ENCODE data around the gene NDN.
"Not testable (repeated sequence)": the region's sequence is repeated elsewhere in the genome, so short reads cannot be mapped to it uniquely, and the experiment has no call there.

The NDN gene, protein sequence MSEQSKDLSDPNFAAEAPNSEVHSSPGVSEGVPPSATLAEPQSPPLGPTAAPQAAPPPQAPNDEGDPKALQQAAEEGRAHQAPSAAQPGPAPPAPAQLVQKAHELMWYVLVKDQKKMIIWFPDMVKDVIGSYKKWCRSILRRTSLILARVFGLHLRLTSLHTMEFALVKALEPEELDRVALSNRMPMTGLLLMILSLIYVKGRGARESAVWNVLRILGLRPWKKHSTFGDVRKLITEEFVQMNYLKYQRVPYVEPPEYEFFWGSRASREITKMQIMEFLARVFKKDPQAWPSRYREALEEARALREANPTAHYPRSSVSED

DNA sequence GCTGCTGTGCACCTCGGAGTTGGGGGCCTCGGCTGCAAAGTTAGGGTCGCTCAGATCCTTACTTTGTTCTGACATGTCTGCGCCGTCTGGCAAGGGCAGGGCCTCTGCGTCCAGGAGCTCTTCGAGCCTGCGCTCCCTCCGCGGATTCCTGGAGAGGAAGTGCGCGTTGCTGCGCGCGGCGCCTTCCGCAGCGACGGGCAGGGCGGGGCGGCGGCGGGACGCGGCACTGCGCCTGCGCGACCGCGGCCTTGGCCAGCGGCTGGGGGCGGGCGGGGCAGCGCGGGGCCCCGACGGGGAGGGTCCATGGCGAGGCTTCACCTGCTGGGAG lies at the start of gene NDN:
TSS of gene NDN (minus strand) at position 163 of the 328 bp plus-strand sequence. CDS start at position 75, 88 bp downstream.
- no peak for DNase-seq

DNA sequence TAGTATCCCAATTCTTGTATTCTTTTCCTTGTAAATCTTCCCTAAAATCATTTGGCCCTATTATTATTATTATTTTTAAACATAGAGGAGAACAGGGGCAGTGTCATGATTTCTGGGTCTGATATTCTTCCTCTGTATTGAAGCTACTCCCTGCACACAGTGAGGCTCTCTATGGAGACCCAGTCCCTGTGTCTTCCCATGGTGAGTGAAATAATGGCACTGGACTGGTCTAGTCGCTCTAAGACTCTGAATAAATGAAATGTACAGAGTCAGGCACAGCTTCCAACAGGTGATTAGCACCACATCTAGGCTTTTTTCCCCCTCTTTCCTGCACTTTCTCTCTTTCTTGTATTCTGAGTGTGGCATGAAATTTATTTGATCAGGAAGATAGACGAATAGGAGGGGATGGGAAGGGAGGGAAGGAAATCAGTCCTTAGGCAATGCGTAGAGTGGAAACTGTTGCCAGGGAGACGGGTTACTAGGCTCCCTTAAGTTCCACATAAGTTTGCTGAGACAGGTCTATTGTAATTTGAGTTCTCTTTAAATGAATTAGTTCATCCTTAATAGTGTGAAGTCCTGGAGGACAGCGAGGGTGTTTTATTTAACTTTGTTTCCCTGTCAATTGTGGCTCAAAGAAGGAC lies 49.0 kb upstream of the NDN start:
- no peak for DNase-seq

DNA sequence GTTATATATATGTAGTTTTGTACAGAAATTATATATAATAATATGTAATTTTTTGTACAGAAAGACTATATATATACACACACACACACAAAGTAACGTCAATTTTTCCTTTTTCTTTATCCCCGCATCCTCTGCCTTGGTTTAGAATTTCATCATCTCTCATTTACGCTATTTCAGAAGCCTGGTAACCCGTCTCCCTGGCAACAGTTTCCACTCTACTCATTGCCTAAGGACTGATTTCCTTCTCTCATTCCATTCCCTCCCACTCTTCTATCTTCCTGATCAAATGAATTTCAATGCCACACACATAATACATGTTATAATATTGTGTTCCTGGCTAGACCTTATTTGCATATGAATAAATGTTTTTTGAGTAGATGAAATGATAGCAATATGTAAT lies 47.8 kb upstream of the NDN start:
- DNase-seq, result no peak

DNA sequence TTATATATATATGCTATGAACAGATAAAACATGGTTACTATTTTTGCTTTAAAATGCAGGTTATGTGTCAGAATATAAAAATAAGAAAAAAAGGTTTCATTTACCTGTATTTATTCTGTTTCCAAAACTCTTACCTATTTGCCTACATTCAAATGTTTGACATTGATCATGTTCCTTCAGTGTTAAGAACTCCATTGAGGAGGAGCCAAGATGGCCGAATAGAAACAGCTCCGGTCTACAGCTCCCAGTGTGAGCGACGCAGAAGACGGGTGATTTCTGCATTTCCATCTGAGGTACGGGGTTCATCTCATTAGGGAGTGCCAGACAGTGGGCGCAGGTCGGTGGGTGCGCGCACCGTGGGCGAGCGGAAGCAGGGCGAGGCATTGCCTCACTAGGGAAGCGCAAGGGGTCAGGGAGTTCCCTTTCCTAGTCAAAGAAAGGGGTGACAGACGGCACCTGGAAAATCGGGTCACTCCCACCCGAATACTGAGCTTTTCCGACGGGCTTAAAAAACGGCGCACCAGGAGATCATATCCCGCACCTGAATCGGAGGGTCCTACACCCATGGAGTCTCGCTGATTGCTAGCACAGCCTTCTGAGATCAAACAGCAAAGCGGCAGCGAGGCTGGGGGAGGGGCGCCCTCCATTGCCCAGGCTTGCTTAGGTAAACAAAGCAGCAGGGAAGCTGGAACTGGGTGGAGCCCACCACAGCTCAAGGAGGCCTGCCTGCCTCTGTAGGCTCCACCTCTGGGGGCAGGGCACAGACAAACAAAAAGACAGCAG lies 27.0 kb upstream of the NDN start:
- DNase-seq, result not testable (repeated sequence)

DNA sequence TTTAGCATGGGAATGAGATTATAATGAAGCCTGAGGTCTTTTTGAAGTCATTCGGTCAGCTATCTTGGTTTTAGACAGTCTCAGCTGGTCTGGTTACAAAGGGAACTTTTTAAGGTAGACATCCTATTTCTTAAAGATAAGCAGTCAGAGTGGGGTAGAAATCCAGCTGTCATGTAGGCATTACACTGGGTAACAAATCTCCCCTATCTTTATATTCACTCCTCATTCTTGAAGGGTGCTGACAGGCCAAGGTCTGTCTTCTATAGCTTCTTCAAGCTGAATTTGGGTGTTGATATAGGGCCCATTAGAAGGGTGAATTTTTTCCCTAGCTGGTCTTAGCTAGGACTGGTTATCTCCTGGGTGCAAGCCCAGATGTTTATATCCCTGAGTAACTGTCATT lies 21.2 kb upstream of the NDN start:
- no peak for DNase-seq

DNA sequence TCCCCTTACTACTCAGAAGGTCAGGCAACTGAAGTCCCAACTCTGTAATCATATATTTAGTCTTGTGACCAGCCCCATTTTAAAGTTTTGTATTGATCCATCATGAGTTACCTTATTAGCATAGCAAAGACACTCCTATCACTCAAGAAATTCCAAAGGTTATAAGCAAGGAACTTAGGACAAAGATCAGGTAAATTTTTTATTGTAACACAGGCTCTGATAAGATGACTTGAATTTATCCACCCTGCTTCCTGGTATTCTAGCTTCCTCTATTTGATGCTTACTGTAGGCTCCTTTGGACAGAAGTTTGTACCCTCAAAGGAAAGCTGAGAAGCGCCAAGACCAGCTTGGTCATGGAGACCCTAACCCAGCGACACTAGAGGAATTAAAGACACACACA lies 8.2 kb upstream of the NDN start:
- DNase-seq, result no peak

DNA sequence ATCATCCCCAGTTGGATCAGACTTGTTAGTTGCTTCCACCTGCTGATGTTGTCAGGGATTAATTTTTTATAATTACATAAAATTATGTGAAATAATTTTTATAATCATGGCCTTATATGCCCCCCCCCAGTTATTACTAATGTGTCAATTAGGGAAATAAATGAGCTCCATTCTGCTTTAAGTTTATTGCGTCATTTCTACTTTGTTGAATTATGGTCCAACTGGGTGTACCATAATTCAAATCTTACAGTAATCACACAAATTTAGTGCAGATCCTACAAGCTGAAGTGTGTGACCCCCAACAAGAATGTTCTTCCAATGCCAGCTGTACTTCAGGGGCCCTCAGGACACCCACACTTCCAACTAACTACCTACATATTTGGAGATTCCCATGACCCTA lies 7.5 kb upstream of the NDN start:
- DNase-seq, result no peak

DNA sequence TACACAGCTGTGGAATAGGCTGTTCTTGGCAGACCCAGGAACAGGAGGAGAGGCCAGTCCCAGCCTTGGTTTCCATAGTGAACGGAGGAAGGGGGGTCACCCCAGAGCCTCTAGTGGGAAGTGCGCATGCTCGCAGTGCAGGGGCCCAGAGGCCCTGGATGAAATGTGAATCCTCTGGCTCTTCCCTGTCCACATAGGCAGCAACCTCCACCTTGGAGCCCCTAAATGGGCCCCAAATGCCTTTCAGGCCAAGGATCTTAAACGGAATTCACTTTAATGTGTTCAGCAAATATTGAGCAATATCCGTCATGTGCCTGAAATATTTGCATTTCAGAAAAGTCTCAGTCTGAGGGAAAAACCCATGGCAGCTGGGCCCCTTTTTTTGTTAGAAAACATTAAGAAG lies 3.3 kb upstream of the NDN start:
- no peak for DNase-seq

DNA sequence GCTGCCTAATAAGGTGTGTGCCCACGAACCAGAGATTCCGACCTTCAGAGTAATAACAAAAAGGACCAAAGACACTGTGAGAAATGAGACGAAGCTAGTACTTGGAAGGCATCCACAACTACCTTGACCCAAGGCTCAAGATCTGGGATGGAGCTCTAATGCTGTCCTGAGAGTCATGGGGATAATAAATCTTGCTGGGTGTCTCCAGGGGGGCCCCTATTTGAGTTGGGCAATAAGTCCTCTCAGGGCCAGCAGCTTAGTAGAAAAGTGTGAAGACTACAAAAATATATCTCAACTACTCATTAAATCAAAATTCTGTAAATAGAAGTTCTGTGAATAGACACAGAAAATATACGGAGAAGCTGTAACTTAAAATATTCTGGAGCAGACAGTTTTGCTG lies 2.9 kb upstream of the NDN start:
- no peak for DNase-seq

DNA sequence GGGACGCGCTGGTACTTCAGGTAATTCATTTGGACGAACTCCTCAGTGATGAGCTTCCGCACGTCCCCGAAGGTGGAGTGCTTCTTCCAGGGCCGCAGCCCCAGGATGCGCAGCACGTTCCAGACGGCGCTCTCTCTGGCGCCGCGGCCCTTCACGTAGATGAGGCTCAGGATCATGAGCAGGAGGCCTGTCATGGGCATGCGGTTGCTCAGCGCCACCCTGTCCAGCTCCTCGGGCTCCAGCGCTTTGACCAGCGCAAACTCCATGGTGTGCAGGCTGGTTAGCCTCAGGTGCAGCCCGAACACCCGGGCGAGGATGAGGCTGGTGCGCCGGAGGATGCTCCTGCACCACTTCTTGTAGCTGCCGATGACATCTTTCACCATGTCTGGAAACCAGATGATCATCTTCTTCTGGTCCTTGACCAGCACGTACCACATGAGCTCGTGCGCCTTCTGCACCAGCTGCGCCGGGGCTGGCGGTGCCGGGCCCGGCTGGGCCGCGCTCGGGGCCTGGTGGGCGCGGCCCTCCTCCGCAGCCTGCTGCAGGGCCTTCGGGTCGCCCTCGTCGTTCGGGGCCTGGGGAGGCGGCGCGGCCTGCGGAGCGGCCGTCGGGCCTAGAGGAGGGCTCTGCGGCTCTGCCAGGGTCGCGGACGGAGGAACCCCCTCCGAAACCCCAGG lies 501 bp downstream of the NDN start:
- DNase-seq, result no peak

DNA sequence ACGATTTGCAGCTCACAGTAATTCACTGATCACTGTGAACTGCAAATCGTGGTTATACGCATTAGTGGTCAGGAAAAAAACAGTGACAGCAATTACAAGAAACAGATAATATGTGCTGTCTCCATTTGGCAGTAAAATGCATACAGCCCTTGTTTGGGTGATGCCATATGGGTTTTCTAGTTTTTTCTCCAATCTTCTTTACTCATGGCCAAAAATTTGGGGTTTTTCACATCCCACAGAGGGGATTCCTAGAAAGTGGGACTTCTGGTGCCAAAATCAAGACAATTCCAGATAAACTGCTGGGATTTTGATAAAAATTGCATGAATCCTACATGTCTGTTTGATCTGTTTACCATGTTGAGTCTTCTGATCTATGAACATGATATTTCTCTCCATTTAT lies 15.6 kb downstream of the NDN start:
- DNase-seq, result no peak

DNA sequence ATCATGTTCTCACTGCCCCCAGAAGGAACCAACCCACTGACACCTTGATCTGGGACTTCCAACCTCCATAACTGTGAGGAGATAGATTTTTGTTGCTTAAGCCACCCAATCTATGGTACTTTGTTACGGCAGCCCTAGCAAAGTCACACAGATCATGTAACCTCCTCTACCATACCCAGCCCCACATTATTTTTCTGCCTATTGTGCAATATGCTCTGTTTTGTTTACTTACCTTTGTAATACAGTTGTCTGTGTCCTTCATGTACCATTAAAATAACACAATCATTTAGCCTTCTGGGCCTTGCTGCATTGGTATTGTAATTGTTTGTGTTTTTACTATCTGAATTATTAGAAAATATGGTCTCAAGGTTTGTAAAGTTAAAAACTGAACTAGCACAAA lies 16.1 kb downstream of the NDN start:
- DNase-seq, result no peak

DNA sequence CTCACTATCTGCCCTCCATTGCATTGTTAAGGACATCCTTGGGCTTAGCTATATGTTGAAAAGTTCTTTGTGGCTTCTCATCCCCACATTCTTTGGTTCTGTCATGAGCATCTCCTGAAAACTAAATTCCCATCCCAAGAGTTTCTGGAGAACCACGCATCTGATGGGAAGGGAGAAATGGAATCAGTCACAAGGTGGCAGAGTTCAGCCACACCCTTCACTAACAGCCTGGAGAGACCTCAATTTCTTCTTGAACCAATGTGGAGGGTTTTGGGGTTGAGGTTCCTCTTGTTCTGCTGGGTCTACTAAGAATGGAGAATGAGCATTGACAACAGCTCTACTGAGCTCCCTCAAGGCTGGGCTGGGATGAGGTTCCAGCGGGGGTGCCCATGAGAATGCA lies 23.9 kb downstream of the NDN start:
- DNase-seq, result no peak

DNA sequence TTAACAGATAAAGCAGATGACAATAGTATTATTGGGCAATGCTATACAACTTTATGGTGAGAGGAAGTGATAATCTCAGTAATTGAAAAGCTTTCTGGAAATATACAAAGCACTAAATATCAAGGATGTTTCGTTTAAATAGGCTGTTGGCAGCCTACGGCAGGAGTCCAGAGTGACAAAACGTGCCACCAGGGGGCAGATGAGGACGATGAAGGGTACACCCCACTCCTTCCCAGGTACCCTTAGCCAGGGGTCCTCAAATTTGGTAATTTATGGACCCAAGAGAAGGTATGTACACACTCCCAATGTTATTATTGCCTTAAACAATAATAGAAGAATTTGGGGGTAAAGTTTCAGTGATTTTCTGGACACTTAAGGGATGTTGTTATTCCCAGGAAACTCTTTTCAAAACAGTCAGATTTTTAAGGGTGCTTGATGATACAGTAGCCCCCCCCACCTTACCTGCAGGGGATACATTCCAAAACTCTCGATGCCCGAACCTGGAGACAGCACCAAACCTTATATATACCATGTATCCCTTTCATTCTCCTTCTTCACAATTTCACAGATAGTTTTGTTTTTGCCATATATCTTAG lies 38.1 kb downstream of the NDN start:
- DNase-seq, result no peak

DNA sequence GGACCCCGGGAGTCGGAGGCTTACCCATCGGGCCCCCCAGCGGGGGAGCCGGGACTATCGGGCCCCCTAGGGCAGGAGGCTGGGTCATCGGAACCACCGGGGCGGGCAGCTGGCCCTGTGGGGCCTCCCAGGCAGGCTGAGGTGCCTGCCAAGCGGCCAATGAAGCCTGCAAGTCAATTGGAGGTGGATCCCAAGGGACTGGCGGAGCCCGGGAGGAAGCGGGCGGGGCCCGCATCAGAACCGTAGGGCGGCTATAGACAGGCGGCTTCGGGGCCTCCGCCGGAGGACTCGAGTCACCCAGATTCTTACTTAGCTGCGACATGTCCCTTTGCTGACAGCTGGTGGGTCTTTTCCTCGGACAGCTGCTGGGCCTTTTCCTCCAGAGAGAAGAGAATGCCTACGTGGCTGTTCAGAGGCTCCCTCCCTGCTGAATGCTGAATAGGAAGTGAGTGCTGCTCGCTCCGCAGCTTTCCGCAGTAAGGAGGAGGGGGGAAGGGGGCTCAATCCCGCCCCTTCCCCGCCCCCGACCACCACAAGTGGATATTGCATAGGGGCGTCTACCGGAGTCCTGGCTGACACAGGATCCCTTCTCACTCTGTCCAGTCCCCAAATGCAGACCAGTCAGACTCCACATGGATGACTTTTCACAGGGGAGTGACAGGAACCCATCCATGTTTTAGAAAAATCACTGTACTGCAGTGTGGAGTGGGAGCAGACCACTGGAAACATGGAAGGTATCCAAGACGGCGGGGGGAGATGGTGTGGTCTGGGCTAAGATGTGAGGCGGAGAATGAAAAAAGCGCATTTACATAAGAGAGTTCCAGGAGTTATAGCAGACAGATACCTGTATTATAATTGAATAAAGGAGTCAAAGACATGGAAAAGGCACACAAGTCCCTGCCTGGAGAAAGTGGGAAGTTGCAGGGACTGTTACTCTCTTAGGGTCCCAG lies 39.4 kb downstream of the NDN start, which contains the start of gene MAGEL2:
TSS of gene MAGEL2 (minus strand) at position 447 of the 950 bp plus-strand sequence. CDS start at position 322, 125 bp downstream.
- DNase-seq, result no peak

DNA sequence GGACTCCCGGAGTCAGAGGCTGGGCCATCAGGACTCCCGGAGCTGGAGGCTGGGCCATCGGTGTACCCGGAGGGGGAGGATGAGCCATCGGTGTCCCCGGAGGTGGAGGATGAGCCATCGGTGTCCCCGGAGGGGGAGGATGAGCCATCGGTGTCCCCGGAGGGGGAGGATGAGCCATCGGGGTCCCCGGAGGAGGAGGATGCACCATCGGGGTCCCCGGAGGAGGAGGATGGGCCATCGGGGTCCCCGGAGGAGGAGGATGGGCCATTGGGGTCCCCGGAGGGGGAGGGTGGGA lies 40.2 kb downstream of the NDN start:
- DNase-seq, result no peak

DNA sequence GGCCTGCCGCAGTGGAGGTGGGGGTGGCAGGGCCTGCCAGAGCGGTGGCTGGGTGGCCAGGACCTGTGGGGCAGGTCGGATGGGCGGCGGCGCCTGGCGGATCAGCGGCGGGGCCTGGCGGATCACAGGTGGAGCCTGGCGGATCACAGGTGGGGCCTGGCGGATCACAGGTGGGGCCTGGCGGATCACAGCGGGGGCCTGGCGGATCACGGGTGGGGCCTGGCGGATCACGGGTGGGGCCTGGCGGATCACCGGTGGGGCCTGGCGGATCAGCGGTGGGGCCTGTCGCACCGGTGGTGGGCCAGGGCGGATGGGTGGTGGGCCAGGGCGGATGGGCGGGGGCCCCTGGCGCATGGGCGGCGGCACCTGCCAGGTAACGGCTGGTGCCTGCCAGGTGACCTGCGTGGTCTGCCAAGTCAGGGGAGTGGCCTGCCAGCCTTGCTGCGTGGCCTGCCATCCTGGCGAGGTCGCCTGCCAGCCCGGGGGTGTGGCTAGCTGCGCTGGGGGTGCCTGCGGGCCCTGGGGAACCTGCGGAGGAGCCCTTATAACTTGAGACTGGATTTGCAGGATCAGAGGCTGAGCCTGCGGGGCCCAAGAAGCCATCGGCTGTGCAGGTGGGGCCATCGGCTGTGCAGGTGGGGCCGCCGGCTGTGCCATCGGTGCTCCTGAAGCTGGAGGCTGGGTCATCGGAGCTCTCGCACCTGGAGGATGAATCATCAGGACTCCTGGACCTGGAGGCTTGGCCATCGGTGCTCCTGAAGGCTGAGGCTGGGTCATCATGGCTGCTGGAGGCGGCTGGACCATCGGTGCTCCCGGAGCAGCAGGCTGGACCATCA lies 40.7 kb downstream of the NDN start:
- no peak for DNase-seq

DNA sequence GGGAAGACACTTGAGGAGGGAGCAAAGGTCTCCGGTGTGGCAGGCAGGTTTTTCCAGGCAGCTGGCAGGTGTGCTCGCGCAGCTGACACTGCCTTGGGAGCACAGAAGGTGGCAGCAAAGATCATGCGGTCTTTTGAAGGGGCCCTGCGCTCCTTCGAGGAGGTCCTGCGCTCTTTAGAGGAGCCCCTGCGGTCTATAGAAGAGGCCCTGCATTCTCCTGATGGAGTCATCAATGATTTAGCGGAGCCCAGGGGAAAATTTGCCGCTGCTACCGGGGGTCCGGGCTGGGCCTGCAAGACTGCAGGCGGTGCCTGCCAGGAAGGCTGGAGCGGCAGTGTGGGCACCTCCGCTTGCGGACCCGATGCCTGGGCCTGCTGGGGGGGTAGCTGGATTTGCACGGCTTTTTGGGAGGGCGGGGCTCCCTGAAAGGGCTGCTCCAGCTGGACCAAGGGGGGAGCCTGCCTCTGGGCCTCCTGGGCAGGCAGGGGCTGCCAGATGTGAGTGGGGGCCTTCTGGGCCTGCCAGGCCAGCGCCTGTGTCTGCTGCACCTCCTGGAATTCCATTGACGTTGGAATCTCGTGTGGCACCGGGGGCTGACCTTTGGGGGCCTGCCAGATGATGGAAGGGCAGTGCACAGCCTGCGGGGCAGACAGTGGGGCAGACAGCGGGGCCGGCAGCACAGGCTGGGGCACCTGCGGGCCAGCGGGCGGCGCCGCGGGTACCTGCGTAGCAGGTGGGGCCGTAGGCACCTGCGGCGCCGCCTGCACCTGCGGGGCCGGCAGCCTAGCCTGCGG lies 41.5 kb downstream of the NDN start:
- no peak for DNase-seq

DNA sequence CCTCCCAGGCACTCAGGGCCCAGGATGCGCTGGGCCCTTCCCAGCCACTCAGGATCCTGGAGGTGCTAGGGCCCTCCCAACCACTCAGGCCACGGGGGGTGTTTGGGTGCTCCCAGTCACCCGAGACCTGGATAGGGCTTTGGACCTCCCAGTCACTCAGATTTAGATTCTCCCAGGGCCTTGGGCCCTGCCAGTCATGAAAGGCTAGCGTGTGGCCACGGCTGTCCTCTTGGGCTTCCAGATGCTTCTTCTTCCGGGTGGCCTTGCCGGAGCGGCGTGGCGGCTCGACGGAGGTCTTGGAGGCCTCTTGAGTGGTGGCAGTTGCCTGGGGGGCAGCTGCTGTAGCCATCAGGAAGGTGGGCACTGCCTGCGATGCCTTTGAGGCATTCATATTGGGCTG lies 42.3 kb downstream of the NDN start:
- no peak for DNase-seq

DNA sequence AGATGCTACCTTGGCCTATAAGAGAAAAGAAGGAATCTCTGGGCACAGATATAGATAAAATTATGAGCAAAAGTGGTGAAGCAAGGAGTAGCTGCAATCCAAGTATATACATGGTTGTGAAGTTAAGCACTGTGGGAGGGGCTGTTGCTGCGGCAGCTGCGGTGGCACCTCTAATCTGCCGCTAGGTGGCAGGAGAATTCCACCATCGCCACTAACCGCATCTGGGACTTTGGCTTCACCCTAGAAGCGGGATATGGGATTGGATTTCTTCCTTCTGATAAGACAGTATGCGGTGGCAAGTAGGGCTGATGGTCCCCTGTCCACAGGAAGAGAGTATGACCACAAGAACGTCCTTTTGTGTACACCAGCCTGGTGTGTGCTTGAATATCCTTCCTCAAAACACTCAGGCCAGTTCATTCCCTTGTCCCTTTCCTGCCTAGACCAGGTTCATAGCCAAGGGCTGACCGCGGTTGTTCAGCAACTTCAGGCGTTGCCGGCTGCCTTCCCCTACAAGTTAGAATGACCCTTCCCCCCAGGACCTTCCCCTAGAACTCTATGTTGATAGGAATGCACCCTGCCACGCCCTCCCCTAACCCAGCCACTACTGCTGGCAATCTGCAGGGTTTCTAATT lies 44.6 kb downstream of the NDN start:
- no peak for DNase-seq

Measured in NCI-H187 treated with DMSO at 0.1 percent for 48 hours (cell line).